GM19328 (cell line): ENCODE measurements around the gene BICDL2.

Experiments
- ATAC-seq: cut with Tn5 transposase; IDR thresholded peaks from one replicate; pipeline ENCODE4 v1.9.1; 2021; ENCODE audit warnings: mild to moderate bottlenecking, moderate library complexity; ENCODE audit not compliant: unreplicated experiment

BICDL2 gene

GRCh38 chr16:3026003-3026378, 10.8 kb downstream of the BICDL2 start:
- no peak for ATAC-seq

GRCh38 chr16:3025032-3026002, 11.4 kb downstream of the BICDL2 start:
- no peak for ATAC-seq

- ATAC-seq: peak; percentile 82
Measured at GRCh38 chr16:3023669-3024478, 12.9 kb downstream of the BICDL2 start, which contains the start of the genes HCFC1R1 and THOC6. Gene HCFC1R1 (minus strand): TSS chr16:3023942. CDS start chr16:3023941, 1 bp downstream. Gene THOC6 (plus strand): TSS chr16:3024035. CDS start chr16:3024327, 292 bp downstream.

- ATAC-seq: no peak
Measured at GRCh38 chr16:3023415-3023668, 13.4 kb downstream of the BICDL2 start.

GRCh38 chr16:3022684-3023414, 13.9 kb downstream of the BICDL2 start:
- no peak for ATAC-seq

GRCh38 chr16:3022208-3022683, 14.5 kb downstream of the BICDL2 start:
- no peak for ATAC-seq

GRCh38 chr16:3021449-3022207, 15.1 kb downstream of the BICDL2 start:
- ATAC-seq: no peak

- no peak for ATAC-seq
Measured at GRCh38 chr16:3020604-3021448, 15.9 kb downstream of the BICDL2 start.

GRCh38 chr16:3020247-3020603, 16.5 kb downstream of the BICDL2 start, which contains the start of gene TNFRSF12A:
Gene TNFRSF12A (plus strand): TSS chr16:3020368. CDS start chr16:3020398, 30 bp downstream.
- no peak for ATAC-seq

GRCh38 chr16:3019594-3020246, 17.0 kb downstream of the BICDL2 start:
- no peak for ATAC-seq

- ATAC-seq: no peak
Measured at GRCh38 chr16:3017794-3018506, 18.8 kb downstream of the BICDL2 start, which contains the start of gene CLDN6. Gene CLDN6 (minus strand): TSS chr16:3018183. CDS start chr16:3016021, 2,162 bp downstream.

- no peak for ATAC-seq
Measured at GRCh38 chr16:3017344-3017743, 19.4 kb downstream of the BICDL2 start.

- ATAC-seq: no peak
Measured at GRCh38 chr16:3015865-3016521, 20.8 kb downstream of the BICDL2 start.

- no peak for ATAC-seq
Measured at GRCh38 chr16:3014971-3015370, 21.8 kb downstream of the BICDL2 start.

- ATAC-seq: no peak
Measured at GRCh38 chr16:3013998-3014690, 22.6 kb downstream of the BICDL2 start.

- no peak for ATAC-seq
Measured at GRCh38 chr16:3013491-3013951, 23.2 kb downstream of the BICDL2 start.
